Astrocyte of the spinal cord (primary cell): Measurements from ENCODE around the gene ERO1B.

Experiments used
- DNase-seq: peaks from one replicate; pipeline ENCODE4 v3.0.0; 2011; ENCODE audit warnings: low read depth, low spot score
- H3K4me3 ChIP-seq: 2 replicates; pipeline ENCODE4 v1.5.1; 2011; ENCODE audit warnings: low read depth, mild to moderate bottlenecking, low read length, moderate library complexity
- CTCF ChIP-seq: IDR thresholded peaks from 2 replicates; pipeline ENCODE4 v1.5.1; 2012; ENCODE audit warnings: low read depth, mild to moderate bottlenecking, low read length, inconsistent platforms
- in situ Hi-C: cut with HindIII; loops from 2 replicates; pipeline ENCODE4 v1.10.0; 2017; ENCODE audit warnings: low sequenced_read_pairs

Gene ERO1B

DNA sequence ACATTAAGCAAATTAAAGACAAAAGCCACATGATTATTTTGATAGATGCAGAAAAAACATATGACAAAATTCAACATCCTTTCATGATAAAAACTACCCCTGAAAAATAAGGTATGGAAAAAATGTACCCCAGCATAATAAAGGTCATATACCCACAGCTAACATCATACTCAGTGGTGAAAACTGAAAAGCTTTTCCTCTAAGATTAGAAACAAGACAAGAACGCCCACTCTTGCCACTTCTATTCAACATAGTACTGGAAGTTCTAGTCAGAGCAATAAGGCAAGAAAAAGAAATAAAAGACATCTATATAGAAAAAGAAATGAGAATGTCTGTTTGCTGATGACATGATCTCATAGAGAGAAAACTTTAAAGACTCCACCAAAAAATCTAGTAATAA, 20.7 kb downstream of the ERO1B start:
- no peak for DNase-seq
- no peak overlapping the region for H3K4me3 ChIP-seq
- TF ChIP-seq CTCF = no peak
- in situ Hi-C loops = no loop called here

DNA sequence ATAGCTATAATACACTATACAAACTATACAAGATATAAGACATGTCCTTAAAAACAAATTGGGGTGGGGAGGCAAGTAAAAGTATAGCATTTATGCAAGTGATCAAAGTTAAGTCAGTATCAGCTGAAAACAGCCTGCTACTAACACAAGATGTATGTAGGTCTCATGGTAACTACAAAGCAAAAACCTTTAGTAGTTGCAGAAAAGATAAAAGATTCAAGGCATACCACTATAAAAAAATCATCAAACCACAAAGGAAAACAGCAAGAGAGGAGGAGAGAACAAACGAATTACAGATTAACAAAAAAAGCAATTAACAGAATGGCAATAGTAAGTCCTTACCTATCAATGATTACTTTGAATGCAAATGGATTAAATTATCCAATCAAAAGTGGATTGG, 22.7 kb downstream of the ERO1B start:
- in situ Hi-C loops = no loop called here
- no peak overlapping the region for H3K4me3 ChIP-seq
- DNase-seq = no peak
- TF ChIP-seq CTCF = no peak

DNA sequence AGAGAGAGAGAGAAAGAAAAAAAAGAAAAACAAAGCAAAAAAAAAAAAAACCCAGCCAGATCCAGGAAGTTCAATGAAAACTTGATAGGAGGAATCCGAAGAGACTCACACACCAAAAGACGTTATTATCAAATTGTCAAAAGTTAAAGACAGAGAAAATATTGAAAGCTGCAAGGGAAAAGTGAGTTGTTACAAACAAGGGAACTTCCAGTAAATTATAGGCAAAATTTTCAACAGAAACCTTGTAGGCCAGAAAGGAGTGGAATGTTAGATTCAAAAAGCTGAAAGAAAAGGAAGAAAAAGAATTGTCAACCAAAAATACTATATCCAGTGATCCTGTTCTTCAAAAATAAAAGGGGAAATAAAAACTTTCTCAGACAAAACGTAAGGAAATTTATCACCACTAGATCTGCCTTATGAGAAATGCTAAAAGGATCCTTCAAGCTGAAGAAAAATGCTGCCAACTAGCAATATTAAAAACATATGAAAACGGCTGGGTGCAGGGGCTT, 23.6 kb downstream of the ERO1B start:
- H3K4me3 ChIP-seq = no peak overlapping the region
- TF ChIP-seq CTCF = no peak
- DNase-seq = no peak
- in situ Hi-C loops = no loop called here

DNA sequence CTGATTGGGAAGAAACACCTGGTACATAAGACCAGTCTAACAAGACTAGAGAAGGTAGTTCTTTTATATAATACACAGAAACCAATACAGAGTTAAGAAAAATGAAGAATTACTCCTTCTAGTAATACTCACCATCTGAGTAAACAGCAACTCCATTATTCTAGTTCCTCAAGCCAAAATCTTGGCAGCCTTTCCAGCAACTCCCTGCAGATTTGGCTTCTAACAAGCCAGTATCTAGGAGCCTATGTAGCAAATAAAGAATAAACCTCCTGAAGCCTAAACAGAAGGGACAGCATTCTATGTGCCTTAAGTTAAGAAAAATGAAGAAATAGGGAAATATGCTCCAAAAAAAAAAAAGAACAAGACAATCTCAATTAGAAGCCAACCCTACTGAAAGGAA, 24.5 kb downstream of the ERO1B start:
- in situ Hi-C loops = no loop called here
- DNase-seq = no peak
- no peak for TF ChIP-seq CTCF
- no peak overlapping the region for H3K4me3 ChIP-seq

- no peak overlapping the region for H3K4me3 ChIP-seq
- in situ Hi-C loops = no loop called here
- TF ChIP-seq CTCF = no peak
- DNase-seq = no peak
Measured at GRCh38 chr1:236253918-236254637, 27.7 kb downstream of the ERO1B start.

- no peak for DNase-seq
- TF ChIP-seq CTCF = no peak
- in situ Hi-C loops = no loop called here
Measured at GRCh38 chr1:236253119-236253518, 28.6 kb downstream of the ERO1B start.

More at GRCh38 chr1:236253119-236253518, 28.6 kb downstream of the ERO1B start:
- H3K4me3 ChIP-seq = no peak overlapping the region
